Activated B cell treated with CpG ODN at 0.5 μM for 24 hours (primary cell): ENCODE data around the gene CNTNAP4. TPM values are rescaled to one million over a fixed set of nuclear protein-coding genes. Genes with fewer than 3 reads are reported as not detected.

Experiments used
- ATAC-seq: fragments of 200-7000 bp; cut with Tn5 transposase; one replicate; pipeline ENCODE4 v1.10.0; 2021; ENCODE audit warnings: low read depth, mild to moderate bottlenecking, moderate library complexity
- CTCF ChIA-PET: fragments of 350-600 bp; sonication (Branson Sonifier 250); formaldehyde crosslinking; loops from one replicate; lab custom pipeline; 2021; ENCODE audit warnings: antibody characterized with exemption; lab: Charles Lee
- POLR2A ChIA-PET: fragments of 350-600 bp; sonication (Branson Sonifier 250); formaldehyde crosslinking; loops from one replicate; lab custom pipeline; 2021; ENCODE audit warnings: antibody characterized with exemption; lab: Charles Lee
- DNase-seq: peaks from one replicate; pipeline ENCODE4 v3.0.0; 2022
- H3K27ac Mint-ChIP-seq: one replicate; pipeline ENCODE4 v1.8.0; 2020; ENCODE audit warnings: mixed read lengths
- H3K27me3 Mint-ChIP-seq: one replicate; pipeline ENCODE4 v1.8.0; 2021; ENCODE audit warnings: mixed read lengths
- H3K36me3 Mint-ChIP-seq: one replicate; pipeline ENCODE4 v1.8.0; 2021; ENCODE audit warnings: low read depth, mixed read lengths
- H3K4me1 Mint-ChIP-seq: one replicate; pipeline ENCODE4 v1.8.0; 2021; ENCODE audit warnings: mixed read lengths
- H3K4me3 Mint-ChIP-seq: one replicate; pipeline ENCODE4 v1.8.0; 2020; ENCODE audit warnings: mild to moderate bottlenecking, mixed read lengths
- H3K9me3 Mint-ChIP-seq: one replicate; pipeline ENCODE4 v1.8.0; 2020; ENCODE audit warnings: mixed read lengths
- CTCF ChIP-seq: fragments of 200-600 bp; IDR thresholded peaks from one replicate; pipeline ENCODE4 v1.8.0; 2022; ENCODE audit warnings: antibody characterized with exemption, mild to moderate bottlenecking
- intact Hi-C: fragments of 100-400 bp; cut with micrococcal nuclease; formaldehyde crosslinking; loops from one replicate; pipeline ENCODE4 v1.15.1; 2024
- total RNA-seq: library from RNA; stranded (reverse); gene quantifications from 2 replicates; pipeline ENCODE4 v1.2.3, GENCODE V29; 2022

Gene CNTNAP4
- total RNA-seq, 1 donor from 2014 or later = not detected

- ChIA-PET POLR2A (no interaction called here), CTCF (no interaction called here)
- TF ChIP-seq CTCF = no peak
- H3K36me3 Mint-ChIP-seq = no peaks in the 10 kb centered on the region
- H3K9me3 Mint-ChIP-seq = peaks cover 2% of the 10 kb centered on the region
- H3K27ac Mint-ChIP-seq = no peak overlapping the region
- H3K4me3 Mint-ChIP-seq = no peak overlapping the region
- intact Hi-C loops = no loop called here
- H3K4me1 Mint-ChIP-seq = no peaks in the 10 kb centered on the region
- no peak for ATAC-seq
- H3K27me3 Mint-ChIP-seq = no peaks in the 10 kb centered on the region
- DNase-seq = no peak
Measured at GRCh38 chr16:76502063-76502462, 224.9 kb downstream of the CNTNAP4 start.

- ChIA-PET CTCF (no interaction called here), POLR2A (no interaction called here)
- Mint-ChIP-seq H3K4me3 (no peak overlapping the region), H3K36me3 (no peaks in the 10 kb centered on the region), H3K9me3 (peaks cover 2% of the 10 kb centered on the region), H3K27ac (no peak overlapping the region), H3K27me3 (no peaks in the 10 kb centered on the region), H3K4me1 (no peaks in the 10 kb centered on the region)
- no peak for TF ChIP-seq CTCF
- no peak for DNase-seq
- intact Hi-C loops = no loop called here
- ATAC-seq = no peak
Measured at GRCh38 chr16:76502555-76502954, 225.4 kb downstream of the CNTNAP4 start.

- H3K9me3 Mint-ChIP-seq = peaks cover 2% of the 10 kb centered on the region
- H3K36me3 Mint-ChIP-seq = no peaks in the 10 kb centered on the region
- ChIA-PET POLR2A (no interaction called here), CTCF (no interaction called here)
- no peak for ATAC-seq
- no peaks in the 10 kb centered on the region for H3K4me1 Mint-ChIP-seq
- no peak for DNase-seq
- intact Hi-C loops = no loop called here
- TF ChIP-seq CTCF = no peak
- no peak overlapping the region for H3K27ac Mint-ChIP-seq
- no peak overlapping the region for H3K4me3 Mint-ChIP-seq
- H3K27me3 Mint-ChIP-seq = no peaks in the 10 kb centered on the region
Measured at GRCh38 chr16:76503091-76503490, 225.9 kb downstream of the CNTNAP4 start.

- H3K27ac Mint-ChIP-seq = no peak overlapping the region
- H3K9me3 Mint-ChIP-seq = no peaks in the 10 kb centered on the region
- ATAC-seq (no peak), DNase-seq (no peak)
- intact Hi-C loops = no loop called here
- no peaks in the 10 kb centered on the region for H3K4me1 Mint-ChIP-seq
- H3K4me3 Mint-ChIP-seq = no peak overlapping the region
- TF ChIP-seq CTCF = no peak
- ChIA-PET POLR2A (no interaction called here), CTCF (no interaction called here)
- H3K27me3 Mint-ChIP-seq = no peaks in the 10 kb centered on the region
- H3K36me3 Mint-ChIP-seq = no peaks in the 10 kb centered on the region
Measured at GRCh38 chr16:76511203-76511602, 234.0 kb downstream of the CNTNAP4 start.

- H3K36me3 Mint-ChIP-seq = no peaks in the 10 kb centered on the region
- POLR2A ChIA-PET = no interaction called here
- no peaks in the 10 kb centered on the region for H3K9me3 Mint-ChIP-seq
- intact Hi-C loops = no loop called here
- no peak for ATAC-seq
- CTCF ChIA-PET = no interaction called here
- no peak for TF ChIP-seq CTCF
- no peak overlapping the region for H3K27ac Mint-ChIP-seq
- H3K4me3 Mint-ChIP-seq = no peak overlapping the region
- no peak for DNase-seq
- H3K27me3 Mint-ChIP-seq = no peaks in the 10 kb centered on the region
- H3K4me1 Mint-ChIP-seq = no peaks in the 10 kb centered on the region
Measured at GRCh38 chr16:76518781-76519180, 241.6 kb downstream of the CNTNAP4 start.
